ENCODE data around the gene SET. TPM values are rescaled to one million over a fixed set of nuclear protein-coding genes. Genes with fewer than 3 reads are reported as not detected.
A peak's percentile ranks its signal among the peaks of the same experiment; 100 is the strongest.
"Not testable (repeated sequence)": the region's sequence is repeated elsewhere in the genome, so short reads cannot be mapped to it uniquely, and the experiment has no call there.

The SET gene
- total RNA-seq, 1 experiment from 2014 or later = 378 TPM

- H3K9me3 ChIP-seq (ENCODE audit: low read length) = no peaks in the 10 kb centered on the region
- H3K4me3 ChIP-seq (ENCODE audit: low read length) = no peak overlapping the region
- no peaks in the 10 kb centered on the region for H3K36me3 ChIP-seq (ENCODE audit: insufficient read depth, low read length)
- no peak overlapping the region for H3K4me2 ChIP-seq (ENCODE audit: low read depth, low read length, poor library complexity, severe bottlenecking)
- H3K27me3 ChIP-seq (ENCODE audit: low read length) = no peaks in the 10 kb centered on the region
- H3K9me2 ChIP-seq (replicated peaks; ENCODE audit: insufficient read depth, low read length) = no peaks in the 10 kb centered on the region
- 0 out of 2 replicates have a peak overlapping the region, but pooled peaks have one; percentile 13 for H3K9ac ChIP-seq (ENCODE audit: low read length)
- H2AFZ ChIP-seq (ENCODE audit: low read length) = no peak overlapping the region
- peaks cover 13% of the 10 kb centered on the region for H3K4me1 ChIP-seq (ENCODE audit: low read length)
- peaks cover 9% of the 10 kb centered on the region for H3K79me2 ChIP-seq (ENCODE audit: low read length)
- 0 out of 2 replicates have a peak overlapping the region, but pooled peaks have one; percentile 16 for H3K27ac ChIP-seq (ENCODE audit: low read length)
- peak; percentile 33 for DNase-seq
- no peaks in the 10 kb centered on the region for H4K20me1 ChIP-seq (ENCODE audit: insufficient read depth, low read depth, low read length)
Measured at GRCh38 chr9:128654481-128654880, 34.5 kb upstream of the SET start.

- DNase-seq = peak; percentile 96
- no peaks in the 10 kb centered on the region for H4K20me1 ChIP-seq (ENCODE audit: insufficient read depth, low read depth, low read length)
- H3K4me2 ChIP-seq (ENCODE audit: low read depth, low read length, poor library complexity, severe bottlenecking) = peak within 1 kb of the TSS; percentile 74
- peak within 1 kb of the TSS; percentile 86 for H2AFZ ChIP-seq (ENCODE audit: low read length)
- peaks cover 9% of the 10 kb centered on the region for H3K79me2 ChIP-seq (ENCODE audit: low read length)
- H3K27ac ChIP-seq (ENCODE audit: low read length) = peak within 1 kb of the TSS; percentile 88
- peaks cover 13% of the 10 kb centered on the region for H3K4me1 ChIP-seq (ENCODE audit: low read length)
- no peaks in the 10 kb centered on the region for H3K9me3 ChIP-seq (ENCODE audit: low read length)
- no peaks in the 10 kb centered on the region for H3K36me3 ChIP-seq (ENCODE audit: insufficient read depth, low read length)
- H3K27me3 ChIP-seq (ENCODE audit: low read length) = no peaks in the 10 kb centered on the region
- H3K9me2 ChIP-seq (replicated peaks; ENCODE audit: insufficient read depth, low read length) = no peaks in the 10 kb centered on the region
- peak within 1 kb of the TSS; percentile 83 for H3K4me3 ChIP-seq (ENCODE audit: low read length)
- peak within 1 kb of the TSS; percentile 92 for H3K9ac ChIP-seq (ENCODE audit: low read length)
Measured at GRCh38 chr9:128656416-128657343, 32.3 kb upstream of the SET start, which contains the start of gene DYNC2I2. Gene DYNC2I2 (minus strand): TSS chr9:128656847. CDS start chr9:128656726, 121 bp downstream.

- Histone ChIP-seq H3K9ac (ENCODE audit: low read length) (peak overlapping the region; percentile 92), H3K79me2 (ENCODE audit: low read length) (peaks cover 9% of the 10 kb centered on the region), H3K9me2 (replicated peaks; ENCODE audit: insufficient read depth, low read length) (no peaks in the 10 kb centered on the region), H3K27me3 (ENCODE audit: low read length) (no peaks in the 10 kb centered on the region), H3K36me3 (ENCODE audit: insufficient read depth, low read length) (no peaks in the 10 kb centered on the region), H3K4me2 (ENCODE audit: low read depth, low read length, poor library complexity, severe bottlenecking) (peak overlapping the region; percentile 74), H4K20me1 (ENCODE audit: insufficient read depth, low read depth, low read length) (no peaks in the 10 kb centered on the region), H3K9me3 (ENCODE audit: low read length) (no peaks in the 10 kb centered on the region), H3K4me3 (ENCODE audit: low read length) (peak overlapping the region; percentile 83), H2AFZ (ENCODE audit: low read length) (peak overlapping the region; percentile 86; the same call in 1 of the 2 replicates), H3K27ac (ENCODE audit: low read length) (peak overlapping the region; percentile 88), H3K4me1 (ENCODE audit: low read length) (peaks cover 13% of the 10 kb centered on the region)
- DNase-seq = no peak
Measured at GRCh38 chr9:128657344-128657704, 31.7 kb upstream of the SET start.

GRCh38 chr9:128657796-128658195 lies 31.2 kb upstream of the SET start:
- no peaks in the 10 kb centered on the region for H4K20me1 ChIP-seq (ENCODE audit: insufficient read depth, low read depth, low read length)
- no peaks in the 10 kb centered on the region for H3K36me3 ChIP-seq (ENCODE audit: insufficient read depth, low read length)
- H2AFZ ChIP-seq (ENCODE audit: low read length) = no peak overlapping the region
- H3K9ac ChIP-seq (ENCODE audit: low read length) = no peak overlapping the region
- H3K9me2 ChIP-seq (replicated peaks; ENCODE audit: insufficient read depth, low read length) = no peaks in the 10 kb centered on the region
- no peak for DNase-seq
- peaks cover 9% of the 10 kb centered on the region for H3K79me2 ChIP-seq (ENCODE audit: low read length)
- H3K9me3 ChIP-seq (ENCODE audit: low read length) = no peaks in the 10 kb centered on the region
- no peaks in the 10 kb centered on the region for H3K27me3 ChIP-seq (ENCODE audit: low read length)
- H3K4me2 ChIP-seq (ENCODE audit: low read depth, low read length, poor library complexity, severe bottlenecking) = no peak overlapping the region
- H3K4me1 ChIP-seq (ENCODE audit: low read length) = peaks cover 13% of the 10 kb centered on the region
- no peak overlapping the region for H3K27ac ChIP-seq (ENCODE audit: low read length)
- no peak overlapping the region for H3K4me3 ChIP-seq (ENCODE audit: low read length)

GRCh38 chr9:128666481-128666941 lies 22.5 kb upstream of the SET start:
- peak; percentile 34 for DNase-seq
- not testable (repeated sequence) for H3K4me2 ChIP-seq (ENCODE audit: low read depth, low read length, poor library complexity, severe bottlenecking); H2AFZ ChIP-seq (ENCODE audit: low read length); H3K79me2 ChIP-seq (ENCODE audit: low read length); H3K4me1 ChIP-seq (ENCODE audit: low read length); H3K9me2 ChIP-seq (replicated peaks; ENCODE audit: insufficient read depth, low read length); H3K9me3 ChIP-seq (ENCODE audit: low read length); H3K9ac ChIP-seq (ENCODE audit: low read length); H4K20me1 ChIP-seq (ENCODE audit: insufficient read depth, low read depth, low read length); H3K27ac ChIP-seq (ENCODE audit: low read length); H3K4me3 ChIP-seq (ENCODE audit: low read length); H3K27me3 ChIP-seq (ENCODE audit: low read length); H3K36me3 ChIP-seq (ENCODE audit: insufficient read depth, low read length)

GRCh38 chr9:128669786-128670185 lies 19.2 kb upstream of the SET start:
- H3K79me2 ChIP-seq (ENCODE audit: low read length) = no peaks in the 10 kb centered on the region
- no peak overlapping the region for H2AFZ ChIP-seq (ENCODE audit: low read length)
- no peaks in the 10 kb centered on the region for H3K9me3 ChIP-seq (ENCODE audit: low read length)
- H3K36me3 ChIP-seq (ENCODE audit: insufficient read depth, low read length) = no peaks in the 10 kb centered on the region
- H3K27me3 ChIP-seq (ENCODE audit: low read length) = no peaks in the 10 kb centered on the region
- no peak overlapping the region for H3K4me3 ChIP-seq (ENCODE audit: low read length)
- no peak overlapping the region for H3K4me2 ChIP-seq (ENCODE audit: low read depth, low read length, poor library complexity, severe bottlenecking)
- H3K9me2 ChIP-seq (replicated peaks; ENCODE audit: insufficient read depth, low read length) = no peaks in the 10 kb centered on the region
- H3K4me1 ChIP-seq (ENCODE audit: low read length) = no peaks in the 10 kb centered on the region
- no peaks in the 10 kb centered on the region for H4K20me1 ChIP-seq (ENCODE audit: insufficient read depth, low read depth, low read length)
- DNase-seq = peak; percentile 38
- no peak overlapping the region for H3K27ac ChIP-seq (ENCODE audit: low read length)
- no peak overlapping the region for H3K9ac ChIP-seq (ENCODE audit: low read length)

GRCh38 chr9:128675382-128675781 lies 13.6 kb upstream of the SET start:
- Histone ChIP-seq H3K4me1 (ENCODE audit: low read length) (no peaks in the 10 kb centered on the region), H3K9me2 (replicated peaks; ENCODE audit: insufficient read depth, low read length) (no peaks in the 10 kb centered on the region), H4K20me1 (ENCODE audit: insufficient read depth, low read depth, low read length) (no peaks in the 10 kb centered on the region), H3K9ac (ENCODE audit: low read length) (no peak overlapping the region), H3K27ac (ENCODE audit: low read length) (no peak overlapping the region), H3K9me3 (ENCODE audit: low read length) (no peaks in the 10 kb centered on the region), H3K27me3 (ENCODE audit: low read length) (no peaks in the 10 kb centered on the region), H2AFZ (ENCODE audit: low read length) (no peak overlapping the region), H3K36me3 (ENCODE audit: insufficient read depth, low read length) (no peaks in the 10 kb centered on the region; the same call in 1 of the 2 replicates), H3K79me2 (ENCODE audit: low read length) (0 out of 2 replicates have a peak, but pooled peaks cover 10% of the 10 kb centered on the region), H3K4me3 (ENCODE audit: low read length) (no peak overlapping the region), H3K4me2 (ENCODE audit: low read depth, low read length, poor library complexity, severe bottlenecking) (no peak overlapping the region)
- DNase-seq = no peak

- H3K9ac ChIP-seq (ENCODE audit: low read length) = no peak overlapping the region
- no peak overlapping the region for H2AFZ ChIP-seq (ENCODE audit: low read length)
- no peak overlapping the region for H3K4me2 ChIP-seq (ENCODE audit: low read depth, low read length, poor library complexity, severe bottlenecking)
- no peak overlapping the region for H3K27ac ChIP-seq (ENCODE audit: low read length)
- no peaks in the 10 kb centered on the region; the same call in 1 of the 2 replicates for H3K36me3 ChIP-seq (ENCODE audit: insufficient read depth, low read length)
- no peaks in the 10 kb centered on the region for H4K20me1 ChIP-seq (ENCODE audit: insufficient read depth, low read depth, low read length)
- peaks cover 22% of the 10 kb centered on the region for H3K79me2 ChIP-seq (ENCODE audit: low read length)
- H3K4me1 ChIP-seq (ENCODE audit: low read length) = peaks cover 5% of the 10 kb centered on the region
- no peak overlapping the region for H3K4me3 ChIP-seq (ENCODE audit: low read length)
- H3K9me2 ChIP-seq (replicated peaks; ENCODE audit: insufficient read depth, low read length) = no peaks in the 10 kb centered on the region
- no peaks in the 10 kb centered on the region for H3K27me3 ChIP-seq (ENCODE audit: low read length)
- no peaks in the 10 kb centered on the region for H3K9me3 ChIP-seq (ENCODE audit: low read length)
- DNase-seq = no peak
Measured at GRCh38 chr9:128677794-128678193, 11.2 kb upstream of the SET start.
